Lung (tissue), 12 donors: Measurements from ENCODE around the gene PPARGC1A. TPM values are rescaled to one million over a fixed set of nuclear protein-coding genes. Genes with fewer than 3 reads are reported as not detected.

Experiments used
- ATAC-seq: fragments of 200-7000 bp; cut with Tn5 transposase; one replicate; pipeline ENCODE4 v1.9.1; 2020; ENCODE audit warnings: moderate number of reproducible peaks; ENCODE audit not compliant: insufficient read depth, low FRiP score
- DNase-seq, 3 donors: peaks; one replicate each; pipeline ENCODE4 v3.0.0-alpha.2; 2013 to 2017
- H3K27ac ChIP-seq, 2 donors: one replicate each; pipeline ENCODE4 v1.5.1; 2013; ENCODE audit warnings: mild to moderate bottlenecking in 2 of 2, moderate library complexity in 2 of 2, control low read depth in 1 of 2, inconsistent platforms in 1 of 2, low read depth in 1 of 2, low read length in 1 of 2
- H3K27me3 ChIP-seq, 3 donors: one replicate each; pipeline ENCODE4 v1.5.1; 2013; ENCODE audit warnings: low read length in 2 of 3; ENCODE audit not compliant: control insufficient read depth in 3 of 3, insufficient read depth in 3 of 3
- H3K36me3 ChIP-seq, 4 donors: one replicate each; pipeline ENCODE4 v1.5.1; 2013; ENCODE audit warnings: low read length in 4 of 4, mild to moderate bottlenecking in 1 of 4, moderate library complexity in 1 of 4; ENCODE audit not compliant: control insufficient read depth in 4 of 4, insufficient read depth in 4 of 4
- H3K4me1 ChIP-seq, 5 donors: one replicate each; pipeline ENCODE4 v1.5.1; 2013; ENCODE audit warnings: low read length in 5 of 5, mild to moderate bottlenecking in 2 of 5, moderate library complexity in 1 of 5; ENCODE audit not compliant: control insufficient read depth in 5 of 5, insufficient read depth in 5 of 5
- H3K4me3 ChIP-seq: one replicate; pipeline ENCODE4 v1.5.1; 2013; ENCODE audit warnings: mild to moderate bottlenecking, control low read depth, moderate library complexity
- H3K9ac ChIP-seq, 2 donors: one replicate each; pipeline ENCODE4 v1.5.1; 2013; ENCODE audit warnings: low read length in 2 of 2, control low read depth in 1 of 2; ENCODE audit not compliant: insufficient read depth in 1 of 2
- H3K9me3 ChIP-seq, 4 donors: one replicate each; pipeline ENCODE4 v1.5.1; 2013; ENCODE audit warnings: low read length in 3 of 4, mild to moderate bottlenecking in 1 of 4, moderate library complexity in 1 of 4; ENCODE audit not compliant: control insufficient read depth in 4 of 4, insufficient read depth in 3 of 4
- WGBS, 2 donors: extraction: QIAGEN DNeasy Blood & Tissue Kit; methylation state at CpG; one replicate each; pipeline ENCODE4 v1.1.7; 2013; 5-methylcytosine and 5-hydroxymethylcytosine counted together
- polyA plus RNA-seq, 2 donors: library from polyadenylated mRNA; stranded (reverse); fragments of 200-250 nt; gene quantifications; one replicate each; pipeline ENCODE4 v1.2.1, GENCODE V29; 2013
- total RNA-seq, 2 donors: library from RNA; depleted of rRNA in 1 of 2; stranded (reverse); fragments of >200 nt in 1 of 2; gene quantifications; one replicate each; pipeline ENCODE4 v1.2.1, GENCODE V29; 2014 to 2021
- TF ChIP-seq, protein P1 (sequence below): IDR thresholded peaks from 2 replicates; pipeline ENCODE4 v1.5.1; 2012; ENCODE audit warnings: mild to moderate bottlenecking; ENCODE audit errors: control extremely low read depth, extremely low read depth
- donor health status: control.
- donor health status: control.
- donor health status: Bipolar disorder and iron deficiency.
- donor health status: healthy.
- donor health status: DM: yes; HTN: yes; CAD: no.

The PPARGC1A gene
- total and polyA plus RNA-seq, 4 donors = 1.1 to 17.9 (median 5.1) TPM

DNA sequence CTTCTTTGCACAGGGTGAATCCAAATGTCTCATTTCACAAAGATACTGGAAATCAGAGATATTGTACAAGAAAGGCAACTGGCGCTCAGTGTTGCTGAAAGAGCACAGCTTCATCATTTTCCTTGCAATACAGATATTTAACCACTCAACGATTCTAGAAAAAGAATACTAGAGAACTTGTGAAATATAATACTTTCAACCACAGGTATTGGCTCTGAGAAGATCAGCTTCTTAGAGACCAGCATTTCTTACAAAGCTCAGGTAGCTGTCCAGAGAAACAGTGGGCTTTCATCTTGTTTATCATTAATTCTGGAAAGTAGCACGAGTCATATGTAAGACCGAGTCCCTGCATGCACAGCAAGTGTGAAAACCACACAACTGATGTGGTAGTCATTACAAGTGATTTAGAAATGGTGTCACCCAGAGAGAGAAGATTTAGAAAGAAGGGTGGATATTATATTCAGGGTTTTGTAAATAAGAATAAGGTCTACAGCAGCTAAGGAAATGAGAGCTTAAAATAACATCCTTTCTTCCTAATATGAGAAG, 7.8 kb upstream of the PPARGC1A start:
- H3K36me3 ChIP-seq = no peaks in the 10 kb centered on the region
- H3K27me3 ChIP-seq = no peaks in the 10 kb centered on the region
- H3K4me1 ChIP-seq = peaks cover 0 to 6% (median 0%) of the 10 kb centered on the region in 5 donors
- no peak overlapping the region for H3K4me3 ChIP-seq
- H3K9ac ChIP-seq = no peak overlapping the region
- no peak overlapping the region for H3K27ac ChIP-seq
- TF ChIP-seq, protein P1, sequence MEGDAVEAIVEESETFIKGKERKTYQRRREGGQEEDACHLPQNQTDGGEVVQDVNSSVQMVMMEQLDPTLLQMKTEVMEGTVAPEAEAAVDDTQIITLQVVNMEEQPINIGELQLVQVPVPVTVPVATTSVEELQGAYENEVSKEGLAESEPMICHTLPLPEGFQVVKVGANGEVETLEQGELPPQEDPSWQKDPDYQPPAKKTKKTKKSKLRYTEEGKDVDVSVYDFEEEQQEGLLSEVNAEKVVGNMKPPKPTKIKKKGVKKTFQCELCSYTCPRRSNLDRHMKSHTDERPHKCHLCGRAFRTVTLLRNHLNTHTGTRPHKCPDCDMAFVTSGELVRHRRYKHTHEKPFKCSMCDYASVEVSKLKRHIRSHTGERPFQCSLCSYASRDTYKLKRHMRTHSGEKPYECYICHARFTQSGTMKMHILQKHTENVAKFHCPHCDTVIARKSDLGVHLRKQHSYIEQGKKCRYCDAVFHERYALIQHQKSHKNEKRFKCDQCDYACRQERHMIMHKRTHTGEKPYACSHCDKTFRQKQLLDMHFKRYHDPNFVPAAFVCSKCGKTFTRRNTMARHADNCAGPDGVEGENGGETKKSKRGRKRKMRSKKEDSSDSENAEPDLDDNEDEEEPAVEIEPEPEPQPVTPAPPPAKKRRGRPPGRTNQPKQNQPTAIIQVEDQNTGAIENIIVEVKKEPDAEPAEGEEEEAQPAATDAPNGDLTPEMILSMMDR = no peak
- WGBS, 2 donors = 73 to 93% methylated on average over 4 of the region's 4 CpGs
- ATAC-seq = no peak
- H3K9me3 ChIP-seq = no peaks in the 10 kb centered on the region
- no peak for DNase-seq

DNA sequence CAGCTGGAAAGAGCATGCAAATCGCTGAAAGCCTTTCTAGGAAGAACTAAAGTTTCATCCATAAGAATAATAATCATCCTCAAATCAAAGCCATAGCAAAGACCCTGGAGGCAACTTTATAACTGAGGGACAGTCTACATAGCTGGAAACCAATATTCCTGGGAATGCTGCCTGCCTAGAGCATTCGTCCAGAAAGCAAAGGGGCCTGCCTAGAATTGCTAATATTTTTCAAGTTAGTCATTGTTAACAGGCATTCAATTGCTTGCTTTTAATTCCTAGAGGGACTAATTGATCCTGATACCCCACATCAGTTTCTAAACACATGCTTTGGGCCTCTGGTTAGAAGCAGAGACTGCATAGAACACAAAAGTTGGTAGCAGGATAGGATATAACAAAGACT, 4.2 kb upstream of the PPARGC1A start:
- TF ChIP-seq, protein P1 = no peak
- no peak overlapping the region for H3K27ac ChIP-seq
- WGBS, 2 donors = 78 to 86% methylated on average over 2 of the region's 2 CpGs
- no peaks in the 10 kb centered on the region for H3K27me3 ChIP-seq
- H3K36me3 ChIP-seq = no peaks in the 10 kb centered on the region
- DNase-seq = no peak
- no peak overlapping the region for H3K4me3 ChIP-seq
- peaks cover 3 to 26% (median 8%) of the 10 kb centered on the region in 5 donors for H3K4me1 ChIP-seq
- no peaks in the 10 kb centered on the region for H3K9me3 ChIP-seq
- no peak overlapping the region for H3K9ac ChIP-seq
- ATAC-seq = no peak

DNA sequence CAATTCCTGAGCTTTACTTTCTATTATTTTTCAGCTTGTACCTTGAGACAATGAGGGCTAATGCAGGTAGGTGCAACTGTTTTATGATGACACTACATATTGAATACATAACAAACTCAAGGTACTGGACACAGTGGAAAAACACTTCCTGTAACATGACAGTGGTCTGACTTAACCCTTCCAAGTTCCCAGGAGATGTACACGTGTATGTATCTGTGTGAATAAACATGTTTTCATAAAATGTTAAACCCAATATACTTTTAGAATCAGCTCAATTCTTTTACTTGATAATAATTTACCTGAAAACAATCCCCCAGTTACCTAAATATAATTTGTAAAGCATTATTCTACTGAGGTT, 1.2 kb upstream of the PPARGC1A start:
- 28 to 57% methylated on average over 1 of the region's 1 CpG for WGBS, 2 donors
- peak overlapping the region in 1 of 2 donors; percentile 95 for H3K27ac ChIP-seq

More for the DNA sequence above, 1.2 kb upstream of the PPARGC1A start:
- Histone ChIP-seq H3K9me3 (no peaks in the 10 kb centered on the region), H3K36me3 (no peaks in the 10 kb centered on the region), H3K27me3 (no peaks in the 10 kb centered on the region), H3K4me1 (peaks cover 3 to 34% (median 8%) of the 10 kb centered on the region in 5 donors), H3K4me3 (no peak overlapping the region), H3K9ac (peak overlapping the region in 1 of 2 donors; percentile 82)
- TF ChIP-seq, protein P1 = no peak
- DNase-seq = no peak
- no peak for ATAC-seq
